A549 (cell line): ENCODE results near the gene MSRB3. TPM values are rescaled to one million over a fixed set of nuclear protein-coding genes. Genes with fewer than 3 reads are reported as not detected.

Experiments
- ATAC-seq, 2 experiments: fragments of 200-7000 bp in 1 of 2; fragments of >200 bp in 1 of 2; cut with Nextera tagmentation in 1 of 2; cut with Tn5 transposase in 1 of 2; 3 replicates each; pipeline versions ENCODE4 v1.8.0 to v1.9.1; 2018 to 2020; ENCODE audit warnings: mild to moderate bottlenecking in 1 of 2, moderate library complexity in 1 of 2
- CTCF ChIA-PET: fragments of 300-600 bp; sonication (Branson Sonifier 250); formaldehyde crosslinking; extraction: SDS; loops from one replicate; lab custom pipeline; 2021; ENCODE audit warnings: antibody characterized with exemption, inconsistent platforms; lab: Yijun Ruan, JAX
- POLR2A ChIA-PET: fragments of 350-600 bp; formaldehyde crosslinking; extraction: SDS; loops from one replicate; lab custom pipeline; 2021; ENCODE audit warnings: antibody characterized with exemption, inconsistent platforms; lab: Yijun Ruan, JAX
- DNase-seq, 2 experiments: peaks; one replicate each; pipeline versions ENCODE4 v3.0.0 to v3.0.0-alpha.2; 2011 to 2016; ENCODE audit warnings: low read depth in 1 of 2, low spot score in 1 of 2
- FAIRE-seq: peaks from 2 replicates; lab custom pipeline; 2011; peaks lifted over from hg19 to GRCh38; lab: Jason Lieb, UNC
- H3K27ac ChIP-seq, 2 experiments: fragments of >200 bp; sonication (Bioruptor Twin); formaldehyde crosslinking; 3 replicates each; pipeline ENCODE4 v1.5.1; 2016 to 2017
- H3K4me1 ChIP-seq: fragments of >200 bp; sonication (Bioruptor Twin); formaldehyde crosslinking; 3 replicates; pipeline ENCODE4 v1.6.1; 2016
- H3K4me2 ChIP-seq: fragments of >200 bp; sonication (Bioruptor Twin); formaldehyde crosslinking; 3 replicates; pipeline ENCODE4 v1.6.1; 2016
- H3K4me3 ChIP-seq: fragments of >200 bp; sonication (Bioruptor Twin); formaldehyde crosslinking; 3 replicates; pipeline ENCODE4 v1.5.1; 2016
- H3K9me3 ChIP-seq: fragments of >200 bp; sonication (Bioruptor Twin); formaldehyde crosslinking; 3 replicates; pipeline ENCODE4 v1.6.1; 2016
- BCL3 ChIP-seq: fragments of >200 bp; sonication (Bioruptor Twin); formaldehyde crosslinking; IDR thresholded peaks from 3 replicates; pipeline ENCODE4 v1.6.1; 2016
- CEBPB ChIP-seq, 2 experiments: fragments of >200 bp in 1 of 2; sonication (Bioruptor Twin) in 1 of 2; formaldehyde crosslinking in 1 of 2; IDR thresholded peaks; 2 replicates each; pipeline ENCODE4 v1.6.1; 2012 to 2016
- CHD2 ChIP-seq: fragments of 150-350 bp; IDR thresholded peaks from 2 replicates; pipeline ENCODE4 v1.6.1; 2014; ENCODE audit warnings: low read length; ENCODE audit not compliant: partially characterized antibody
- CHD4 ChIP-seq: fragments of 200-600 bp; sonication (generic); IDR thresholded peaks from 2 replicates; pipeline ENCODE4 v1.6.1; 2016; ENCODE audit warnings: antibody characterized with exemption, mild to moderate bottlenecking, borderline replicate concordance
- CTCF ChIP-seq: fragments of >200 bp; sonication (Bioruptor Twin); formaldehyde crosslinking; IDR thresholded peaks from 3 replicates; pipeline ENCODE4 v1.5.1; 2016
- EHMT2 ChIP-seq: fragments of 200-600 bp; sonication (generic); IDR thresholded peaks from 2 replicates; pipeline ENCODE4 v1.6.1; 2016; ENCODE audit warnings: antibody characterized with exemption, low read depth, mild to moderate bottlenecking, moderate library complexity
- ELK1 ChIP-seq: fragments of 150-350 bp; IDR thresholded peaks from 2 replicates; pipeline ENCODE4 v1.6.1; 2014; ENCODE audit warnings: low read depth, mild to moderate bottlenecking, low read length
- ESRRA ChIP-seq: fragments of 150-350 bp; IDR thresholded peaks from 2 replicates; pipeline ENCODE4 v1.6.1; 2014; ENCODE audit warnings: mild to moderate bottlenecking, low read length, borderline replicate concordance
- FOSB ChIP-seq: fragments of 250-450 bp; sonication (Bioruptor Pico); IDR thresholded peaks from 2 replicates; pipeline ENCODE4 v1.5.0; 2020; ENCODE audit warnings: mild to moderate bottlenecking, moderate library complexity
- FOSL2 ChIP-seq, 2 experiments: fragments of 450-650 bp in 1 of 2; fragments of >200 bp in 1 of 2; sonication (Bioruptor Twin) in 1 of 2; formaldehyde crosslinking; IDR thresholded peaks; 2 replicates each; pipeline versions ENCODE4 v1.5.0 to v1.6.1; 2016 to 2020; ENCODE audit warnings: mild to moderate bottlenecking in 1 of 2, moderate library complexity in 1 of 2
- FOXS1 ChIP-seq: fragments of 250-450 bp; sonication (Bioruptor Pico); IDR thresholded peaks from 2 replicates; pipeline ENCODE4 v1.5.0; 2020; ENCODE audit warnings: mild to moderate bottlenecking, moderate library complexity
- GATA3 ChIP-seq: IDR thresholded peaks from 2 replicates; pipeline ENCODE4 v1.6.1; 2012; ENCODE audit warnings: borderline replicate concordance
- HES2 ChIP-seq: fragments of >200 bp; sonication (Bioruptor Twin); formaldehyde crosslinking; IDR thresholded peaks from 2 replicates; pipeline ENCODE4 v1.6.1; 2016
- HEYL ChIP-seq: fragments of 250-450 bp; sonication (Bioruptor Pico); IDR thresholded peaks from 2 replicates; pipeline ENCODE4 v1.8.0; 2021; ENCODE audit warnings: mild to moderate bottlenecking, moderate library complexity
- HOXA7 ChIP-seq: fragments of 250-450 bp; sonication (Bioruptor Pico); IDR thresholded peaks from 2 replicates; pipeline ENCODE4 v1.5.0; 2020; ENCODE audit warnings: mild to moderate bottlenecking, moderate library complexity
- HOXB5 ChIP-seq: fragments of 250-450 bp; sonication (Bioruptor Pico); IDR thresholded peaks from 2 replicates; pipeline ENCODE4 v1.5.0; 2020; ENCODE audit warnings: mild to moderate bottlenecking, moderate library complexity
- JUN ChIP-seq, 2 experiments: fragments of >200 bp; sonication (Bioruptor Twin); formaldehyde crosslinking; IDR thresholded peaks; 2 replicates in 1 of 2; 3 replicates in 1 of 2; pipeline ENCODE4 v1.6.1; 2016 to 2017
- MAFK ChIP-seq: fragments of 450-650 bp; IDR thresholded peaks from 2 replicates; pipeline ENCODE4 v1.6.1; 2014; ENCODE audit not compliant: partially characterized antibody
- PHF8 ChIP-seq: fragments of 200-600 bp; sonication (generic); IDR thresholded peaks from 2 replicates; pipeline ENCODE4 v1.6.1; 2016; ENCODE audit warnings: low read depth, mild to moderate bottlenecking, antibody characterized with exemption, moderate library complexity, borderline replicate concordance
- RFX5 ChIP-seq: fragments of 450-650 bp; IDR thresholded peaks from 2 replicates; pipeline ENCODE4 v1.7.1; 2014; ENCODE audit warnings: antibody characterized with exemption, mild to moderate bottlenecking, moderate library complexity
- SREBF2 ChIP-seq: fragments of 450-650 bp; IDR thresholded peaks from 2 replicates; pipeline ENCODE4 v1.6.1; 2014; ENCODE audit warnings: mild to moderate bottlenecking, moderate library complexity
- TFCP2L1 ChIP-seq: fragments of 250-450 bp; sonication (Bioruptor Pico); IDR thresholded peaks from 2 replicates; pipeline ENCODE4 v1.5.0; 2021; ENCODE audit warnings: mild to moderate bottlenecking
- TP53 ChIP-seq: fragments of 250-450 bp; sonication (Bioruptor Pico); IDR thresholded peaks from 2 replicates; pipeline ENCODE4 v1.5.0; 2021; ENCODE audit warnings: mild to moderate bottlenecking, moderate library complexity
- ZC3H11A ChIP-seq: fragments of 450-650 bp; IDR thresholded peaks from 2 replicates; pipeline ENCODE4 v1.6.1; 2014; ENCODE audit warnings: antibody characterized with exemption, mild to moderate bottlenecking
- ZFP36 ChIP-seq: fragments of 450-650 bp; IDR thresholded peaks from 2 replicates; pipeline ENCODE4 v1.6.1; 2014; ENCODE audit warnings: borderline replicate concordance; ENCODE audit not compliant: partially characterized antibody
- ZSCAN20 ChIP-seq: fragments of 250-450 bp; sonication (Bioruptor Pico); IDR thresholded peaks from 2 replicates; pipeline ENCODE4 v1.8.0; 2022; ENCODE audit warnings: mild to moderate bottlenecking, moderate library complexity
- WGBS: methylation state at CpG from one replicate; pipeline ENCODE4 v1.1.6; 2017; ENCODE audit errors: missing lambda C conversion rate; 5-methylcytosine and 5-hydroxymethylcytosine counted together
- polyA plus RNA-seq, 4 experiments: library from polyadenylated mRNA; depleted of rRNA in 3 of 4; stranded (reverse); fragments of >200 nt; fragmentation: RNase III in 1 of 4; extraction: RNeasy Plus Mini Kit Qiagen cat#74134 plus additional on column Dnase treatment in 1 of 4; gene quantifications; 2 replicates in 3 of 4; 3 replicates in 1 of 4; pipeline ENCODE4 v1.2.3, GENCODE V29; 2011 to 2017
- TF ChIP-seq, protein P1 (sequence below): fragments of 450-650 bp; IDR thresholded peaks from 2 replicates; pipeline ENCODE4 v1.6.1; 2014; ENCODE audit warnings: antibody characterized with exemption
- TF ChIP-seq, protein P2 (sequence below): fragments of 250-450 bp; sonication (Bioruptor Pico); IDR thresholded peaks from 2 replicates; pipeline ENCODE4 v1.5.0; 2020; ENCODE audit warnings: low read depth, mild to moderate bottlenecking, moderate library complexity

Gene MSRB3
- polyA plus RNA-seq, 2 of the 4 experiments (the other 2 are of a cell fraction): 25.2 to 46.1 TPM

DNA sequence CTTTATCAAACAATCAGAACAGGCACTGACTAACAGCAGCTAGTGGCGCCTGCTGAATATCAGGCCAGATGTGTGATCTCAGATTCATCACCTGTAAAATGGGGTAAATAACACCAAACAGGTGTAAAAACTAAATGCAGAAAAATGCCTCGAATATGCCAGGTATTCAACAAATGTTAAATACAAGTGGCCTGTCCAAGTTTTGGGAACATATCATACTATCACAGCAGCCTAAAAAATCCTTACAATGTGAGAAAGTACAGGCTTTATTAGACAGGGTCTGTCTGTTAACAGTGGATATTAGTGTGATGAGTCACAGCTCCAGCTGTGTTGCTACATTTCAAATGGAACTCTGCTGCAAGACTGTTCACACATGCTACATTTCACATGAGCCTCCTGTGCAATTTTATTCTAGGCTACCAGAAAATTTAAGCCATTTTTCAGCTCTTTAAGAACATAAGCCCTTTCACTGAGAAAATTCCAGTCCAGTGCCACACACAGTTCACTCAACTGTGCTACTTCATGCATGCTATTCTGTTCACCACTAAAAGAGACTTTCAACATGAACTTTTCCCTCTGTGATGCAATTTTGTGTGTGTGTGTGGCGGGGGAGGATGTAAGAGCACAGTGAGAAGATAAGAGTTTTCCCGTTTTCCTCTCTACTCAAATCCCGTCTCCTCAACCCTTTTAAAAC lies 56.7 kb downstream of the MSRB3 start:
- ATAC-seq (peak; percentile 76 to 77; a peak in 5 of 6 replicates), FAIRE-seq (no peak), DNase-seq (peak; percentile 13 to 25)
- 70% methylated on average over 5 of the region's 5 CpGs for WGBS
- Histone ChIP-seq H3K9me3 (no peaks in the 10 kb centered on the region), H3K4me1 (peaks cover 17% of the 10 kb centered on the region; the same call in 2 of the 3 replicates), H3K27ac (peak overlapping the region in 1 of 2 experiments; percentile 1; a peak in 1 of 6 replicates), H3K4me3 (no peak overlapping the region), H3K4me2 (peak overlapping the region; percentile 36)
- TF ChIP-seq, protein P1, sequence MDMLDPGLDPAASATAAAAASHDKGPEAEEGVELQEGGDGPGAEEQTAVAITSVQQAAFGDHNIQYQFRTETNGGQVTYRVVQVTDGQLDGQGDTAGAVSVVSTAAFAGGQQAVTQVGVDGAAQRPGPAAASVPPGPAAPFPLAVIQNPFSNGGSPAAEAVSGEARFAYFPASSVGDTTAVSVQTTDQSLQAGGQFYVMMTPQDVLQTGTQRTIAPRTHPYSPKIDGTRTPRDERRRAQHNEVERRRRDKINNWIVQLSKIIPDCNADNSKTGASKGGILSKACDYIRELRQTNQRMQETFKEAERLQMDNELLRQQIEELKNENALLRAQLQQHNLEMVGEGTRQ: no peak
- TF ChIP-seq HEYL (CRISPR knock-in tag) (no peak), HOXA7 (CRISPR knock-in tag) (no peak), JUN (IDR thresholded peaks at IDR 0.05) (no peak), MAFK (no peak), EHMT2 (no peak), FOXS1 (CRISPR knock-in tag) (no peak), PHF8 (no peak), CHD2 (no peak), CEBPB (IDR thresholded peaks at IDR 0.05) (peak; percentile 3 to 41; a peak in 2 of 4 replicates), ESRRA (no peak), BCL3 (no peak), TFCP2L1 (no peak), HES2 (peak; percentile 43; the same call in 1 of the 2 replicates), ZSCAN20 (CRISPR knock-in tag) (no peak), CHD4 (no peak), FOSB (CRISPR knock-in tag) (no peak), ZC3H11A (no peak), HOXB5 (CRISPR knock-in tag) (no peak), GATA3 (no peak), FOSL2 (IDR thresholded peaks at IDR 0.05) (peak; percentile 52), FOSL2 (CRISPR knock-in tag; IDR thresholded peaks at IDR 0.05) (peak; percentile 70)
- TF ChIP-seq, protein P2, sequence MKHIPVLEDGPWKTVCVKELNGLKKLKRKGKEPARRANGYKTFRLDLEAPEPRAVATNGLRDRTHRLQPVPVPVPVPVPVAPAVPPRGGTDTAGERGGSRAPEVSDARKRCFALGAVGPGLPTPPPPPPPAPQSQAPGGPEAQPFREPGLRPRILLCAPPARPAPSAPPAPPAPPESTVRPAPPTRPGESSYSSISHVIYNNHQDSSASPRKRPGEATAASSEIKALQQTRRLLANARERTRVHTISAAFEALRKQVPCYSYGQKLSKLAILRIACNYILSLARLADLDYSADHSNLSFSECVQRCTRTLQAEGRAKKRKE: no peak
- CTCF ChIA-PET: interaction anchor here (0.6 to 1.5 kb wide), 4 partner anchors 8 to 772 kb away, joined by 3 to 4 read pairs (median 3); no protein-coding TSS in a partner anchor
- POLR2A ChIA-PET: no interaction called here

GRCh38 chr12:65335981-65336380 lies 57.5 kb downstream of the MSRB3 start:
- peak; percentile 61 for FAIRE-seq
- CTCF ChIA-PET: interaction anchor here (0.9 to 1.5 kb wide), 2 partner anchors 9 to 29 kb away, joined by 3 to 4 read pairs; no protein-coding TSS in a partner anchor
- TF ChIP-seq SREBF2 (no peak), CTCF (no peak), FOSB (CRISPR knock-in tag) (no peak), PHF8 (no peak), RFX5 (no peak), ZFP36 (no peak), TP53 (CRISPR knock-in tag) (no peak), ELK1 (no peak)

More at GRCh38 chr12:65335981-65336380, 57.5 kb downstream of the MSRB3 start:
- H3K27ac ChIP-seq: no peak overlapping the region
- POLR2A ChIA-PET: no interaction called here
- ATAC-seq: no peak
- no peaks in the 10 kb centered on the region for H3K9me3 ChIP-seq
- peaks cover 17% of the 10 kb centered on the region; the same call in 2 of the 3 replicates for H3K4me1 ChIP-seq
- H3K4me2 ChIP-seq: no peak overlapping the region; the same call in 2 of the 3 replicates
- no peak for DNase-seq
- WGBS: 98% methylated on average over 1 of the region's 1 CpG
- H3K4me3 ChIP-seq: no peak overlapping the region
